Measurements from ENCODE around the gene ZW10. TPM values are rescaled to one million over a fixed set of nuclear protein-coding genes. Genes with fewer than 3 reads are reported as not detected.
"Not testable (repeated sequence)": the region's sequence is repeated elsewhere in the genome, so short reads cannot be mapped to it uniquely, and the experiment has no call there.

The ZW10 gene
- total RNA-seq, 2 experiments from 2014 or later = 14.6 to 15.2 TPM

GRCh38 chr11:113715882-113716625, 57.4 kb downstream of the ZW10 start:
- no peaks in the 10 kb centered on the region for H3K4me1 Mint-ChIP-seq (ENCODE audit: low read depth)
- CTCF ChIA-PET = no interaction called here
- DNase-seq = no peak
- H3K4me3 Mint-ChIP-seq = no peak overlapping the region
- peaks cover 7% of the 10 kb centered on the region for H3K9me3 Mint-ChIP-seq
- H3K27me3 Mint-ChIP-seq = no peaks in the 10 kb centered on the region
- POLR2A ChIA-PET = no interaction called here
- intact Hi-C loops (cut with micrococcal nuclease) = no loop called here
- peaks cover 42% of the 10 kb centered on the region for H3K36me3 Mint-ChIP-seq
- no peak overlapping the region for H3K27ac Mint-ChIP-seq

DNA sequence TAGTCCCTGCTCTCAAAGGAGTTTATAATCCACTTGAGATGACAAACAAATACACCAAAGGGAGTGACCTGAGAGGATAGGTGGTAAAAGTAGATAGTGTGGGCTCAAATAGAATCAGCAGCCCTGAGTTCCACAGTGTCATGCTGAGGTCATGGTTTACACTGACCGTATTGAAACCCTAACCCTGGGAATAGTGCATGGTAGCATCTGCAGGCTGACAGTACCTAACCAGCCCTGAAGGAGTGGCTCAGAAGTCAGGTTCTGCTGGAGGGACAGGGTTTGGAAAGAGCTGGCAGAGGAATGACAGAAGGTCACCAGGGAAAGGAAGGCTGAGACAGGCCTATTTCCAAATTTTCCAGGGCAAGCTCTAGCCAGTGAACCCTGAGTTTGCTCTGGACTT, 58.2 kb downstream of the ZW10 start:
- H3K36me3 Mint-ChIP-seq = peaks cover 34% of the 10 kb centered on the region
- peaks cover 2% of the 10 kb centered on the region for H3K9me3 Mint-ChIP-seq
- no peak for DNase-seq
- H3K27me3 Mint-ChIP-seq = no peaks in the 10 kb centered on the region
- H3K4me3 Mint-ChIP-seq = no peak overlapping the region
- no peaks in the 10 kb centered on the region for H3K4me1 Mint-ChIP-seq (ENCODE audit: low read depth)
- H3K27ac Mint-ChIP-seq = no peak overlapping the region
- CTCF ChIA-PET = no interaction called here
- POLR2A ChIA-PET = no interaction called here
- intact Hi-C loops (cut with micrococcal nuclease) = no loop called here

GRCh38 chr11:113710989-113711388, 62.5 kb downstream of the ZW10 start:
- Mint-ChIP-seq H3K4me1 (ENCODE audit: low read depth) (no peaks in the 10 kb centered on the region), H3K36me3 (peaks cover 28% of the 10 kb centered on the region), H3K27me3 (no peaks in the 10 kb centered on the region), H3K4me3 (no peak overlapping the region), H3K27ac (no peak overlapping the region), H3K9me3 (peaks cover 24% of the 10 kb centered on the region)
- POLR2A ChIA-PET = no interaction called here
- DNase-seq = no peak
- intact Hi-C loops (cut with micrococcal nuclease) = no loop called here
- CTCF ChIA-PET = no interaction called here

GRCh38 chr11:113705871-113706655, 67.4 kb downstream of the ZW10 start, which contains the start of gene TMPRSS5:
Gene TMPRSS5, minus strand, starts transcription at chr11:113706308. Its CDS starts 84 bp downstream, at chr11:113706224.
- no peak for DNase-seq
- Mint-ChIP-seq H3K9me3 (peaks cover 24% of the 10 kb centered on the region), H3K27me3 (no peaks in the 10 kb centered on the region), H3K4me1 (ENCODE audit: low read depth) (no peaks in the 10 kb centered on the region), H3K27ac (no peak within 1 kb of the TSS), H3K36me3 (peaks cover 12% of the 10 kb centered on the region), H3K4me3 (no peak within 1 kb of the TSS)
- ChIA-PET CTCF (no interaction called here), POLR2A (no interaction called here)
- intact Hi-C loops (cut with micrococcal nuclease) = no loop called here

DNA sequence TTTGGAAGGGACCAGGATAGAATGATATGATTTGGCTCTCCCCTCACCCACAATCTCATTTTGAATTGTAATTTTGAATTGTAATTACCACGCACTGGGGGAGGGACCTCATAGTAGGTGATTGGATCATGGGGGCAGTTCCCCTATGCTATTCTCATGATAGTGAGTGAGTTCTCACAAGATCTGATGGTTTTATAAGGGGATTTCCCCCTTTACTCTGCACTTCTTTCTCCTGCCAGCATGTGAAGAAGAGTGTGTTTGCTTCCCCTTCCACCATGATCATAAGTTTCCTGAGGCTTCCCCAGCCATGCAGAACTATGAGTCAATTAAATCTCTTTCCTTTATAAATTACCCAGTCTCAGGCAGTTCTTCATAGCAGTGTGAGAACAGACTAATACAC, 69.9 kb downstream of the ZW10 start:
- H3K4me3 Mint-ChIP-seq; H3K4me1 Mint-ChIP-seq (ENCODE audit: low read depth); POLR2A ChIA-PET; H3K27me3 Mint-ChIP-seq; H3K27ac Mint-ChIP-seq; CTCF ChIA-PET; DNase-seq; intact Hi-C loops (cut with micrococcal nuclease); H3K36me3 Mint-ChIP-seq: not testable (repeated sequence)
- H3K9me3 Mint-ChIP-seq = peaks cover 11% of the 10 kb centered on the region

GRCh38 chr11:113701491-113701890, 72.0 kb downstream of the ZW10 start:
- Mint-ChIP-seq H3K9me3 (no peaks in the 10 kb centered on the region), H3K4me1 (ENCODE audit: low read depth) (no peaks in the 10 kb centered on the region), H3K27ac (no peak overlapping the region), H3K27me3 (no peaks in the 10 kb centered on the region), H3K36me3 (no peaks in the 10 kb centered on the region), H3K4me3 (no peak overlapping the region)
- DNase-seq = no peak
- intact Hi-C loops (cut with micrococcal nuclease) = no loop called here
- CTCF ChIA-PET = no interaction called here
- POLR2A ChIA-PET = no interaction called here

GRCh38 chr11:113698515-113698914, 75.0 kb downstream of the ZW10 start:
- no peaks in the 10 kb centered on the region for H3K36me3 Mint-ChIP-seq
- no peak for DNase-seq

GRCh38 chr11:113697756-113698407, 75.6 kb downstream of the ZW10 start:
- Mint-ChIP-seq H3K9me3 (no peaks in the 10 kb centered on the region), H3K27ac (no peak overlapping the region), H3K4me1 (ENCODE audit: low read depth) (no peaks in the 10 kb centered on the region), H3K27me3 (no peaks in the 10 kb centered on the region), H3K4me3 (no peak overlapping the region), H3K36me3 (no peaks in the 10 kb centered on the region)
- ChIA-PET POLR2A (no interaction called here), CTCF (no interaction called here)
- intact Hi-C loops (cut with micrococcal nuclease) = no loop called here
- no peak for DNase-seq

More at GRCh38 chr11:113698515-113698914, 75.0 kb downstream of the ZW10 start:
- no peaks in the 10 kb centered on the region for H3K9me3 Mint-ChIP-seq
- no peak overlapping the region for H3K4me3 Mint-ChIP-seq
- POLR2A ChIA-PET = no interaction called here
- H3K4me1 Mint-ChIP-seq (ENCODE audit: low read depth) = no peaks in the 10 kb centered on the region
- H3K27ac Mint-ChIP-seq = no peak overlapping the region
- no peaks in the 10 kb centered on the region for H3K27me3 Mint-ChIP-seq
- intact Hi-C loops (cut with micrococcal nuclease) = no loop called here
- CTCF ChIA-PET = no interaction called here

DNA sequence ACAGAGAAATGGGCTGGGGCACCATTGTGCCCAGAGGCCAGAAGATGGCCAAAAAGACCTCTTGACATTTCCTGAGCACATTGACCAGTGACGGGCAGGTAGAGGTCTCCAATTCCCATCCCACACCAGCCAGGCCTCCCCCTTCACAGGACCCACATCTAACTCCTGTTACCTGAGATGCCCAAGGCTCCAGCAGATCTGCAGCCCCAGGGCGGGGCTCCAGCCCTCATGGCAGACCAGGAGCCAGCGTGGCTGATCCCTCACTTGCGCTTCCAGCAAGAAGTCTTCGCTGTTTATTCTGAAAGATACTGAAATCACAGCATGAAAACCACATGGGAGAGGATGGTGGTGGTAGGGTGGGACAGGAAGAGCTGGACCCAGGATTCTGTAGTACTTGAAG, 76.4 kb downstream of the ZW10 start:
- DNase-seq = no peak
- H3K27me3 Mint-ChIP-seq = no peaks in the 10 kb centered on the region
- H3K36me3 Mint-ChIP-seq = no peaks in the 10 kb centered on the region
- intact Hi-C loops (cut with micrococcal nuclease) = no loop called here
- no peak overlapping the region for H3K27ac Mint-ChIP-seq
- no peaks in the 10 kb centered on the region for H3K9me3 Mint-ChIP-seq
- POLR2A ChIA-PET = no interaction called here
- CTCF ChIA-PET = no interaction called here
- H3K4me1 Mint-ChIP-seq (ENCODE audit: low read depth) = no peaks in the 10 kb centered on the region
- H3K4me3 Mint-ChIP-seq = no peak overlapping the region

GRCh38 chr11:113695207-113695606, 78.3 kb downstream of the ZW10 start:
- Mint-ChIP-seq H3K27ac (no peak overlapping the region), H3K4me3 (no peak overlapping the region), H3K4me1 (ENCODE audit: low read depth) (no peaks in the 10 kb centered on the region), H3K9me3 (no peaks in the 10 kb centered on the region), H3K36me3 (no peaks in the 10 kb centered on the region), H3K27me3 (no peaks in the 10 kb centered on the region)
- ChIA-PET CTCF (no interaction called here), POLR2A (no interaction called here)
- intact Hi-C loops (cut with micrococcal nuclease) = no loop called here
- no peak for DNase-seq

DNA sequence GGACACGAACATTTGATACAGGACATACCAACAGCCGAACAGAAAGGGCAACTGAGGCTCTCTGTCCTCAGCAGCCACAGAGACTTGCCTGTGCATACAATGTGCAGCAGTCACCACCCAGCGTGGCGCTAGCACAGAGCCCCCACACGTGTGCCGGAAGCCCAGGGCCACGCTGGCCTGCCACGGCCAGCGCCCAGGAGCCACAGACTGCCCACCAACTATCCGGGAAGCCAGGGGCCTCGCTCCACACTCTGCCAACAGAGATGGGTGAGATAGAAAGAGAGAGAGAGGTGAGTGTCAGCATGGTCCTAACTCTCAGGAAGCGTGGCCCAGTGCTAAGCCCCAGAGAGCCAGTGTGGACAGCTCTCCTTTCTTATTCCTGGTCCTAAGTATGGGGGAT, 79.1 kb downstream of the ZW10 start:
- Mint-ChIP-seq H3K9me3 (no peaks in the 10 kb centered on the region), H3K4me1 (ENCODE audit: low read depth) (no peaks in the 10 kb centered on the region), H3K27ac (no peak overlapping the region), H3K36me3 (no peaks in the 10 kb centered on the region), H3K27me3 (no peaks in the 10 kb centered on the region), H3K4me3 (no peak overlapping the region)
- no peak for DNase-seq
- POLR2A ChIA-PET = no interaction called here
- intact Hi-C loops (cut with micrococcal nuclease) = no loop called here
- CTCF ChIA-PET = no interaction called here

- intact Hi-C loops (cut with micrococcal nuclease) = no loop called here
- no peaks in the 10 kb centered on the region for H3K4me1 Mint-ChIP-seq (ENCODE audit: low read depth)
- H3K27ac Mint-ChIP-seq = no peak overlapping the region
- no peak for DNase-seq
- no peaks in the 10 kb centered on the region for H3K27me3 Mint-ChIP-seq
- CTCF ChIA-PET = no interaction called here
- no peaks in the 10 kb centered on the region for H3K36me3 Mint-ChIP-seq
- no peaks in the 10 kb centered on the region for H3K9me3 Mint-ChIP-seq
- POLR2A ChIA-PET = no interaction called here
- H3K4me3 Mint-ChIP-seq = no peak overlapping the region
Measured at GRCh38 chr11:113693030-113693429, 80.5 kb downstream of the ZW10 start.
